ENCODE measurements around the gene OTULINL.

The OTULINL gene

DNA sequence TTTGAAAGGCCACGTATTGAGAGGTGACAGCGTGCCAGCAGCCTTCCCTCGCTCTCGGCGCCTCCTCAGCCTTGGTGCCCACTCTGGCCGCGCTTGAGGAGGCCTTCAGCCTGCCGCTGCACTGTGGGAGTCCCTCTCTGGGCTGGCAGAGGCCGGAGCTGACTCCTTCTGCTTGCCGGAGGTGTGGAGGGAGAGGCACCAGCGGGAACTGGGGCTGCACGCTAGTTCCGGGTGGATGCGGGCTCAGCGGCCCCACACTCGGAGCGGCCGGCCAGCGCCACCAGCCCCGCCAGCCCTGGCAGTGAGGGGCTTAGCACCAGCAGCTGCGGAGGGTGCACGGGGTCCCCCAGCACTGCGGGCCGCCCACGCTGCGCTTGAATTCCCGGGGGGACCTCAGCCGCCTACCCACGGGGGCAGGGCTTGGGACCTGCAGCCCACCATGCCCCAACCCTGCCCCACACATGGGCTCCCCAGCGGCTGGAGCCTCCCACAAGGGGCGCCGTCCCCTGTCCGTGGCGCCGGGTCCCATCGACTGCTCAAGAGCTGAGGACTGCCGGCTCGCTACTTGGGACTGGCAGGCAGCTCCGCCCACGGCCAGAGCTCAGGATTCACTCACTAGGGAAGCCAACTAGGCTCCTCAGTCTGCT, 4.4 kb upstream of the OTULINL start:
- peaks cover 6% of the 10 kb centered on the region for H3K4me1 ChIP-seq (ENCODE audit: control insufficient read depth, insufficient read depth, low read length)

DNA sequence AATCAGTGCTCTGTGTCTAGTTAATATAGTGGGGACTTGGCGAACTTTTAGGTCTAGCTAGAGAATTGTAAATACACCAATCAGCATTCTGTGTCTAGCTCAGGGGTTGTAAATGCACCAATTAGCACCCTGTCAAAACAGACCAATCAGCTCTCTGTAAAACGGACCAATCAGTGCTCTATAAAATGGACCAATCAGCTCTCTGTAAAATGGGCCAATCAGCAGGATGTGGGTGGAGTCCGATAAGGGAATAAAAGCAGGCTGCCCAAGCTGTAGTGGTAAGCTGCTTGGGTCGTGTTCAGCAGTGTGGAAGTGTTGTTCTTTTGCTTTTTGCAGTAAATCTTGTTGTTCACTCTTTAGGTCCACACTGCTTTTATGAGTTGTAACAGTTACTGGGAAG, 3.6 kb upstream of the OTULINL start:
- H3K4me2 ChIP-seq (ENCODE audit: low read length) = no peak overlapping the region
- H3K4me1 ChIP-seq (ENCODE audit: control insufficient read depth, insufficient read depth, low read length) = peaks cover 11% of the 10 kb centered on the region
- H3K27me3 ChIP-seq (ENCODE audit: control insufficient read depth, insufficient read depth, low read length) = peaks cover 44% of the 10 kb centered on the region
- H3K9ac ChIP-seq (ENCODE audit: low read depth, low read length) = no peak overlapping the region
- H3K9me3 ChIP-seq (replicated peaks; ENCODE audit: low read length) = no peaks in the 10 kb centered on the region
- H3K4me3 ChIP-seq (ENCODE audit: low read length) = no peak overlapping the region
- H3K36me3 ChIP-seq (ENCODE audit: insufficient read depth, low read length) = no peaks in the 10 kb centered on the region

More for the DNA sequence above, 4.4 kb upstream of the OTULINL start:
- Histone ChIP-seq H3K4me3 (ENCODE audit: low read length) (no peak overlapping the region), H3K4me2 (ENCODE audit: low read length) (no peak overlapping the region), H3K36me3 (ENCODE audit: insufficient read depth, low read length) (no peaks in the 10 kb centered on the region), H3K9me3 (replicated peaks; ENCODE audit: low read length) (no peaks in the 10 kb centered on the region), H3K9ac (ENCODE audit: low read depth, low read length) (no peak overlapping the region), H3K27me3 (ENCODE audit: control insufficient read depth, insufficient read depth, low read length) (peaks cover 43% of the 10 kb centered on the region)

DNA sequence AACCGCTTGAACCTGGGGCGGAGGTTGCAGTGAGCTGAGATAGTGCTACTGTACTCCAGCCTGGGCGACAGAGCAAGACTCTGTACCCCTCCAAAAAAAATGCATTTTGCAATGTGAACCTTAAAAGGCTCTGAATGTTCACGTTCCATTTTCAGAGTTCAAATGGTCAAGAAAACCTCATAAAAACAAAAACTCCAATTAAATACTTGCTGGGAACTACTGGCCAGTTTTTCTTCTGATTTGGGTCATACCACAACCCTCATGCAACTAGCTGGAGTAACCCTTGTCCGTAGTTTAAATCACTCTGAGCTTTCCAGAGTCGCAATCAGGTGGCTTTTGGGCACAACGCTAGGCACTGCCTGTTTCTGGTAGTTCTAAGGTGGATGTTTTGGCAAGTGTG, 2.3 kb upstream of the OTULINL start:
- no peaks in the 10 kb centered on the region for H3K36me3 ChIP-seq (ENCODE audit: insufficient read depth, low read length)
- H3K4me1 ChIP-seq (ENCODE audit: control insufficient read depth, insufficient read depth, low read length) = peaks cover 11% of the 10 kb centered on the region
- no peak overlapping the region for H3K9ac ChIP-seq (ENCODE audit: low read depth, low read length)
- H3K4me2 ChIP-seq (ENCODE audit: low read length) = no peak overlapping the region
- no peak overlapping the region for H3K4me3 ChIP-seq (ENCODE audit: low read length)
- peaks cover 56% of the 10 kb centered on the region for H3K27me3 ChIP-seq (ENCODE audit: control insufficient read depth, insufficient read depth, low read length)
- H3K9me3 ChIP-seq (replicated peaks; ENCODE audit: low read length) = no peaks in the 10 kb centered on the region

- Histone ChIP-seq H3K4me1 (ENCODE audit: control insufficient read depth, insufficient read depth, low read length) (peaks cover 11% of the 10 kb centered on the region), H3K27me3 (ENCODE audit: control insufficient read depth, insufficient read depth, low read length) (peaks cover 62% of the 10 kb centered on the region), H3K9me3 (replicated peaks; ENCODE audit: low read length) (no peaks in the 10 kb centered on the region), H3K36me3 (ENCODE audit: insufficient read depth, low read length) (no peaks in the 10 kb centered on the region), H3K4me2 (ENCODE audit: low read length) (no peak overlapping the region), H3K4me3 (ENCODE audit: low read length) (no peak overlapping the region), H3K9ac (ENCODE audit: low read depth, low read length) (no peak overlapping the region)
Observed at GRCh38 chr5:14579731-14580397, 1.7 kb upstream of the OTULINL start.

DNA sequence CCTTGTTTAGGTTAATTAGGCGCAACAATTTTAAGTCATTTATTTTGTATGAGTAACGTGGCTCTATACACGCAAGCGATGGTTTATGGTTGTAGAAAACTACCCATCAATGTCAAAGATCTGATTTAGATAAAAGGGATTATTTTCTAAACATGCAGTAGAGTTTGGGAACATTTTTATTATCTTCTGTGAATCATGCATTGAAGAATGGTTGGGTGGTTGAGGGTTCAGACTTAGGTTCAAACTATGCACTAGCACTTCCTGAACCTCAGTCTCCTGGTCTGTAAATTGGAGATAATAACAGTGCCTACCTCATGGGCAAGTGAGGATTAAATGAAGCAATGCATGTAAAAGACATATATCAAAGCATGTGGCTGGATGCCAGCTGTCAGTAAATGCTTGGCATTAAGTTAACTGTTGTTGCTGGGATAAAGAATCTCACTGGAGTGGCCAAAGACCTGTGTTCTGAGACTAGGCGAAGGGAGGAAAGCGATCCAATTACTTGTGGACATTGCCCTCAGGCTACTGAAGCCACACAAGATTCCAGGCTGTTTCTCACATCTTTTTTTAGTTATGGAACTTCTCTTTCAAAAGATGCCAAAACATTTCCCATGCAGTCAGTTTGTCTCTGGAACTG, 1.1 kb upstream of the OTULINL start:
- Histone ChIP-seq H3K36me3 (ENCODE audit: insufficient read depth, low read length) (no peaks in the 10 kb centered on the region), H3K4me2 (ENCODE audit: low read length) (no peak overlapping the region), H3K9ac (ENCODE audit: low read depth, low read length) (no peak overlapping the region), H3K4me1 (ENCODE audit: control insufficient read depth, insufficient read depth, low read length) (peaks cover 11% of the 10 kb centered on the region), H3K9me3 (replicated peaks; ENCODE audit: low read length) (no peaks in the 10 kb centered on the region), H3K27me3 (ENCODE audit: control insufficient read depth, insufficient read depth, low read length) (peaks cover 69% of the 10 kb centered on the region), H3K4me3 (ENCODE audit: low read length) (no peak overlapping the region)

DNA sequence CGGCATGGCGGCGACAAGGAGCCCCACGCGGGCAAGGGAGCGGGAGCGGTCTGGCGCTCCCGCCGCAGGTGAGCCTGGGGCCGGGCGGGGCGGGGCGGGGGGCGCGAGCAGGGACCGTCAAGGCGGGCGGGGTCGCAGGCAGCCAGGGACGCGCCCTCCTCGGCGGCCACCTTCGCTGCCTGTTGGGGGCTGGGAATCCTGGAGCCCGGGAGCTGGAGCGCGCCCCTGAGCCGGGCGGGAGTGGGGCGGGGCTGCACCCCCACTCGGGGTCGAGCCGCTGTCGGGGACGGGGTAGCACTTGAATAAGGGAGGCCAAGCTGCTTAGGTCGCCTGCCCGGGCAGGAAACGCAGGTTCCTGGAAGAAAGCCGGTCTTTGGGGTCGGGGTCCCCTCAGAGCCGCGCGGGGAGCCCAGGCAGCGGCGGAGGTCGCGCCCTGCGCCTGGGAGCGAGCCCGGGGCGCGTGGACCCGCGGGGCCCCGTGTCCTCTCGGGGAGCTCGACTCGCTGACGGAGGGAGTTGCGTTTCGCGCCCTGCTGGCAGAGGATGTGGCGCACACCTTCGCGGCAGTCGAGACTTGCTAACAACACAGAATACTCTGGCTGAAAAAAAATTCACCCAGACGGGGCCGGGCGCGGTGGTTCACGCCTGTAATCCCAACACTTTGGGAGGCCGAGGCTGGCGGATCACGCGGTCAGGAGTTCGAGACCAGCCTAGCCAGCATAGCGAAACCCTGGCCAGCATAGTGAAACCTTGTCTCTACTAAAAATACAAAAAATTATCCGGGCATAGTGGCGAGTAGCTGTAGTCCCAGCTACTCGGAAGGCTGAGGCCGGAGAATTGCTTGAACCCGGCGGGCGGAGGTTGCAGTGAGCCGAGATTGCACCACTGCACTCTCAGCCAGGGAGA, 552 bp downstream of the OTULINL start:
- H3K4me2 ChIP-seq (ENCODE audit: low read length) = peak overlapping the region; percentile 94
- peaks cover 11% of the 10 kb centered on the region for H3K4me1 ChIP-seq (ENCODE audit: control insufficient read depth, insufficient read depth, low read length)
- no peak overlapping the region for H3K9ac ChIP-seq (ENCODE audit: low read depth, low read length)
- peaks cover 81% of the 10 kb centered on the region for H3K27me3 ChIP-seq (ENCODE audit: control insufficient read depth, insufficient read depth, low read length)
- peak overlapping the region; percentile 75 for H3K4me3 ChIP-seq (ENCODE audit: low read length)
- H3K9me3 ChIP-seq (replicated peaks; ENCODE audit: low read length) = no peaks in the 10 kb centered on the region
- H3K36me3 ChIP-seq (ENCODE audit: insufficient read depth, low read length) = no peaks in the 10 kb centered on the region

DNA sequence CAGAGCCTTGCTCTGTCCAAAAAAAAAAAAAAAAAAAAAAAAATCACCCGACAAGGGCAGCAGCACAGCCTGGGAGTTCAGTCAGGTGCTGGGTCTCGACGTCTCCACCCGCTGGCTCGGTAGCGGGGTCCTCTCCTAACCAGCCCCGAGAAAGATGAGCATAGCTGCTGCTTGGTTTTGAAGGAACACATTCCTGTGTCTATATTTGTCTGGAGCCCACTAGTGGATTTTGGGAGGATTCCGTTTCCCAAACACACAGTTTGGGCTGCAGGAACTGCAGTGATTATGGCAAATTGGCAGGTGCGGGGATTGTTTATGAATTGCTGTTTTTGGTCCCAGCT, 1.2 kb downstream of the OTULINL start:
- Histone ChIP-seq H3K4me2 (ENCODE audit: low read length) (peak overlapping the region; percentile 94), H3K9ac (ENCODE audit: low read depth, low read length) (no peak overlapping the region), H3K9me3 (replicated peaks; ENCODE audit: low read length) (no peaks in the 10 kb centered on the region), H3K27me3 (ENCODE audit: control insufficient read depth, insufficient read depth, low read length) (peaks cover 88% of the 10 kb centered on the region), H3K4me1 (ENCODE audit: control insufficient read depth, insufficient read depth, low read length) (peaks cover 11% of the 10 kb centered on the region), H3K36me3 (ENCODE audit: insufficient read depth, low read length) (no peaks in the 10 kb centered on the region), H3K4me3 (ENCODE audit: low read length) (no peak overlapping the region)

- Histone ChIP-seq H3K9ac (ENCODE audit: low read depth, low read length) (no peak overlapping the region), H3K4me3 (ENCODE audit: low read length) (no peak overlapping the region), H3K4me2 (ENCODE audit: low read length) (no peak overlapping the region), H3K4me1 (ENCODE audit: control insufficient read depth, insufficient read depth, low read length) (peaks cover 11% of the 10 kb centered on the region), H3K27me3 (ENCODE audit: control insufficient read depth, insufficient read depth, low read length) (peaks cover 91% of the 10 kb centered on the region), H3K36me3 (ENCODE audit: insufficient read depth, low read length) (no peaks in the 10 kb centered on the region), H3K9me3 (replicated peaks; ENCODE audit: low read length) (no peaks in the 10 kb centered on the region)
Observed at GRCh38 chr5:14584848-14585247, 3.3 kb downstream of the OTULINL start.

- Histone ChIP-seq H3K27me3 (ENCODE audit: control insufficient read depth, insufficient read depth, low read length) (peaks cover 72% of the 10 kb centered on the region), H3K9ac (ENCODE audit: low read depth, low read length) (no peak overlapping the region), H3K4me1 (ENCODE audit: control insufficient read depth, insufficient read depth, low read length) (peaks cover 6% of the 10 kb centered on the region), H3K4me3 (ENCODE audit: low read length) (no peak overlapping the region), H3K4me2 (ENCODE audit: low read length) (no peak overlapping the region), H3K9me3 (replicated peaks; ENCODE audit: low read length) (no peaks in the 10 kb centered on the region), H3K36me3 (ENCODE audit: insufficient read depth, low read length) (no peaks in the 10 kb centered on the region)
Observed at GRCh38 chr5:14587150-14587549, 5.6 kb downstream of the OTULINL start.

DNA sequence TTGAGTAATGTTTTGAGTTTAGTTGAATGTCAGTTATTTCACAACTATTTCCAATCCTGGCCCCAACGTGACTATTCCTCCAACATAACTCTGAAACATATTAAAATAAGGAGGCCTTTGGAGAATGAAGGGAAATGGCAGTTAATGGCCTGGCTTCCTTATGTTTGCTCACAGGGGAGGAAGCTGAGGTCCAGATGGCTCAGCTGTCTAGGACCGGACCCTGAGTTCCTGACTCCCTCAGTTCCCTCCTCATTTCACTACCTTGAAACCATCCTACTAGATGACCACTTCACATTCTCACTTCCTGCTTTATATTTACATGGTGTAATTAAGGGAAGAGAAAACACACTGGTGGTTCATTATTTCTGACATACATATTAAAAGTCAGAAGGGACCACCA, 6.6 kb downstream of the OTULINL start:
- Histone ChIP-seq H3K36me3 (ENCODE audit: insufficient read depth, low read length) (no peaks in the 10 kb centered on the region), H3K9me3 (replicated peaks; ENCODE audit: low read length) (no peaks in the 10 kb centered on the region), H3K4me3 (ENCODE audit: low read length) (no peak overlapping the region), H3K4me2 (ENCODE audit: low read length) (no peak overlapping the region), H3K4me1 (ENCODE audit: control insufficient read depth, insufficient read depth, low read length) (no peaks in the 10 kb centered on the region), H3K9ac (ENCODE audit: low read depth, low read length) (no peak overlapping the region), H3K27me3 (ENCODE audit: control insufficient read depth, insufficient read depth, low read length) (peaks cover 69% of the 10 kb centered on the region)

DNA sequence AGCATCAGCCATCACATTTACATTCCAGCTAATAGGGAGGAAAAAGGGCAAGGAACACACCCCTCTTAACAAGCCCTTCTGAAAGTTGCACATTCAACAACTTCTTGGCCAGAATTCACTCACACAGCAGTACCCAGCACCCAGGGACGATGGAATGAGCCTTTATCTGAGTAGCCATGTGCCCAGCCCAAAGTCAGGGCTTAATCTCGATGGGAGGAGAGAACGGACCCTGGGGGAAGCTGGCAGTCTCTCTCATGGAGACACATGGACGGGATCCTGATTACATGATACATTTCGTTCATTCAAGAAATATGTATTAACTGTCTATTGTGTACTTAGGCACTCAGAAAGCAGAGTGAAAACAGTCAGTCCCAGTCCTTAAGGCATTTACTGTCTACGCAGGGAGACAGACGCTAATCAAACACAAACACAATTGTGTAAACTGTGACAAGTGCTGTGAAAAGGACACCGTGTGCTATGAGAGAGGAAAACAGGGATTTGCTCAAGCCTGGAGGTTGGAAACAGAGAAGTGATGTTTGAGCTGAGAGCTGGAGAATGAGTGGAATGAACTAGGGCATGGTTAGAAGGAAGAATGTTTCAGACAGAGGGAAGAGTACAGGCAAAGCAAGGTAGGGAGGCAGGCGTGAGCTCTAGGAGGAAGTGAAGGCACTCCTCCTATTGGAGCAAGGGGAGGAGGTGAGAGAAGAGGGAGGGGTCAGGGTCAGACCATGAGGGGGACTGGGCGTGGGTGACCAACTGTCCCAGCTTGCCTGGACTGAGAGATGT, 7.4 kb downstream of the OTULINL start:
- Histone ChIP-seq H3K4me1 (ENCODE audit: control insufficient read depth, insufficient read depth, low read length) (no peaks in the 10 kb centered on the region), H3K9ac (ENCODE audit: low read depth, low read length) (no peak overlapping the region), H3K9me3 (replicated peaks; ENCODE audit: low read length) (no peaks in the 10 kb centered on the region), H3K4me3 (ENCODE audit: low read length) (no peak overlapping the region), H3K4me2 (ENCODE audit: low read length) (no peak overlapping the region), H3K27me3 (ENCODE audit: control insufficient read depth, insufficient read depth, low read length) (peaks cover 61% of the 10 kb centered on the region), H3K36me3 (ENCODE audit: insufficient read depth, low read length) (no peaks in the 10 kb centered on the region)
